Choroid plexus epithelial cell (primary cell): ENCODE results near the gene SLMAP.
A peak's percentile ranks its signal among the peaks of the same experiment; 100 is the strongest.

Source experiments
- DNase-seq: peaks from one replicate; pipeline ENCODE4 v3.0.0-alpha.2; 2010; ENCODE audit warnings: low read depth
- H3K4me3 ChIP-seq: 2 replicates; pipeline ENCODE4 v1.5.1; 2011; ENCODE audit warnings: low read depth, mild to moderate bottlenecking, control low read depth, low read length, moderate library complexity
- CTCF ChIP-seq: conservative IDR thresholded peaks from 2 replicates; pipeline ENCODE4 v1.5.1; 2011; ENCODE audit warnings: low read depth, mild to moderate bottlenecking, control low read depth, inconsistent platforms, low read length, moderate library complexity

Gene SLMAP

GRCh38 chr3:57792198-57792597 lies 36.1 kb downstream of the SLMAP start:
- no peak for DNase-seq
- no peak for TF ChIP-seq CTCF
- no peak overlapping the region for H3K4me3 ChIP-seq

DNA sequence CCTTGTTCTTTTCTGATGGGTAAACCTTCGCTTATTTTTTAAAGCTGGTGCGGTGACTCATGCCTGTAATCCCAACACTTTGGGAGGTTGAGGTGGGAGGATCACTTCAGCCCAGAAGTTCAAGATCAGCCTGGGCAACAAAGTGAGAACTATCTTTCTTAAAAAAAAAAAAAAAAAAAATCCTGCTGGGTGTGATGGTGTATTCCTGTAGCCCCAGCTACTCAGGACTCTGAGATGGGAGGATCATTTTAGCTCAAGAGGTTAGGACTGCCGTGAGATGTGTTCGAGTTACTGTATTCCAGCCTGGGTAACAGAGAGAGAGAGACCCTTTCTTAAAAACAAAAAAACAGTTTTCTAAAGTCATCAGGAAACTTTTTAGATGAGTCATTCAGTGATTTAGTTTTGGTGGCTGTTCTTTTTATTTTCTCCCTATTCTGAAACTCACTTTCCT lies 37.7 kb downstream of the SLMAP start:
- no peak for TF ChIP-seq CTCF
- DNase-seq, result peak; percentile 17
- H3K4me3 ChIP-seq, result no peak overlapping the region

GRCh38 chr3:57794501-57794900 lies 38.4 kb downstream of the SLMAP start:
- DNase-seq, result no peak
- no peak for TF ChIP-seq CTCF
- H3K4me3 ChIP-seq, result no peak overlapping the region

GRCh38 chr3:57794951-57795350 lies 38.8 kb downstream of the SLMAP start:
- no peak for DNase-seq
- no peak for TF ChIP-seq CTCF
- no peak overlapping the region for H3K4me3 ChIP-seq

GRCh38 chr3:57796261-57796660 lies 40.2 kb downstream of the SLMAP start:
- DNase-seq, result no peak
- no peak for TF ChIP-seq CTCF
- H3K4me3 ChIP-seq, result no peak overlapping the region

GRCh38 chr3:57797701-57798487 lies 41.8 kb downstream of the SLMAP start:
- DNase-seq, result no peak
- TF ChIP-seq CTCF, result no peak
- no peak overlapping the region for H3K4me3 ChIP-seq

DNA sequence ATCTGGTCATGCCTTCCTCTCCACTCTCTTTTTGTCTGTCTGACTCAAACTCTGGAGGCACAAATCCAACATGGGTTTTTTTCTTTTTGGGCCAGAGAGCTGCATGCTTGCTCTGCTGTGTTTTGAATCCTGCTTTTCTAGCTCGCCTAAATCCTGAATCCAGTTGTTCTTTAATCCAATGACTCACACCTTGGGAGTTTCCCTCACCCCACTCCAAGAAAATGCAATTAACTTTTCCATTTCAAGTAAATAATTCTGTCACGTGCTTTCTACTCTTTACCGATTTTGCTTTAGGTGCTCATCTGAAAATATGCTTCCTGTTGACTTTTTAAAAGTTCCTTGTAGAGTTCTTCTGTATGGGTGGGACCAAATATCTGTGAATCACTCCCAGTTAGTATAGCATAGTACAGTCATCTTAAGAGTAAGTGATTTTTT lies 47.6 kb downstream of the SLMAP start:
- H3K4me3 ChIP-seq, result no peak overlapping the region
- DNase-seq, result peak; percentile 89
- no peak for TF ChIP-seq CTCF
